K562 (cell line): ENCODE measurements around the gene ZNF485. TPM values are rescaled to one million over a fixed set of nuclear protein-coding genes. Genes with fewer than 3 reads are reported as not detected.

Source experiments
- C11orf30 ChIP-seq: fragments of 450-650 bp; IDR thresholded peaks from 2 replicates; pipeline ENCODE4 v1.6.1; 2016; ENCODE audit warnings: low read depth, mild to moderate bottlenecking
- CAMTA2 ChIP-seq: fragments of 250-450 bp; sonication (Bioruptor Pico); conservative IDR thresholded peaks from 2 replicates; pipeline ENCODE4 v1.5.1; 2022
- CBX8 ChIP-seq: fragments of 200-600 bp; sonication (generic); IDR thresholded peaks from 2 replicates; pipeline ENCODE4 v1.6.1; 2012; ENCODE audit warnings: borderline replicate concordance, mixed run types, low read depth, mild to moderate bottlenecking, moderate library complexity, mixed read lengths, low read length, control low read depth, inconsistent platforms; ENCODE audit not compliant: poor library complexity, severe bottlenecking; ENCODE audit errors: extremely low read depth
- ELF2 ChIP-seq: fragments of 250-450 bp; sonication (Bioruptor Pico); IDR thresholded peaks from 2 replicates; pipeline ENCODE4 v1.5.0; 2021; ENCODE audit warnings: mild to moderate bottlenecking
- ILF3 ChIP-seq: fragments of 450-650 bp; IDR thresholded peaks from 2 replicates; pipeline ENCODE4 v1.6.1; 2018; ENCODE audit warnings: antibody characterized with exemption, mild to moderate bottlenecking, moderate library complexity, borderline replicate concordance
- MEF2D ChIP-seq: conservative IDR thresholded peaks from 2 replicates; pipeline ENCODE4 v1.6.1; 2016; ENCODE audit warnings: low read depth, missing genetic modification characterization, missing compliant biosample characterization
- MLX ChIP-seq, 2 experiments: fragments of 450-650 bp in 1 of 2; sonication (generic) in 1 of 2; formaldehyde crosslinking; conservative IDR thresholded peaks; 2 replicates each; pipeline versions ENCODE4 v1.4.0 to v1.8.1; 2020 to 2022; ENCODE audit warnings: mild to moderate bottlenecking in 1 of 2, missing genetic modification reagents in 1 of 2
- NFATC3 ChIP-seq: fragments of 450-650 bp; IDR thresholded peaks from 2 replicates; pipeline ENCODE4 v1.6.1; 2017; ENCODE audit warnings: mild to moderate bottlenecking
- NR2F6 ChIP-seq: fragments of 450-650 bp; formaldehyde crosslinking; IDR thresholded peaks from 2 replicates; pipeline ENCODE4 v1.4.0; 2020; ENCODE audit warnings: mild to moderate bottlenecking
- PHTF2 ChIP-seq: fragments of 250-450 bp; sonication (Bioruptor Pico); IDR thresholded peaks from 2 replicates; pipeline ENCODE4 v1.5.0; 2021; ENCODE audit warnings: mild to moderate bottlenecking
- SMARCA4 ChIP-seq: fragments of 450-650 bp; IDR thresholded peaks from 2 replicates; pipeline ENCODE4 v1.6.1; 2016
- SOX6 ChIP-seq: fragments of 450-650 bp; IDR thresholded peaks from 2 replicates; pipeline ENCODE4 v1.6.1; 2014; ENCODE audit warnings: mild to moderate bottlenecking
- TOE1 ChIP-seq, 2 experiments: fragments of 450-650 bp in 1 of 2; sonication (generic) in 1 of 2; formaldehyde crosslinking in 1 of 2; IDR thresholded peaks; 2 replicates each; pipeline versions ENCODE4 v1.7.1 to v1.8.0; 2016 to 2022; ENCODE audit warnings: borderline replicate concordance in 2 of 2, mild to moderate bottlenecking in 2 of 2, antibody characterized with exemption in 1 of 2, inconsistent platforms in 1 of 2, low read depth in 1 of 2, missing genetic modification reagents in 1 of 2, moderate library complexity in 1 of 2
- ZNF217 ChIP-seq: sonication (generic); formaldehyde crosslinking; IDR thresholded peaks from 2 replicates; pipeline ENCODE4 v1.8.0; 2022; ENCODE audit warnings: mild to moderate bottlenecking, missing genetic modification reagents
- polyA plus RNA-seq, 8 experiments: library from polyadenylated mRNA; depleted of rRNA in 4 of 8; stranded (reverse) in 5 of 8; unstranded in 3 of 8; fragments of >200 nt; fragmentation: Nextera tagmentation in 2 of 8; fragmentation: Illumina TruSeq in 1 of 8; extraction: Ambion mirVana in 2 of 8; extraction: Trizol in 1 of 8; gene quantifications; 2 replicates each; pipeline versions ENCODE4 v1.2.1 to v1.2.3, GENCODE V29; 2011 to 2014; ENCODE audit warnings: inconsistent platforms in 1 of 8, missing spikeins in 1 of 8
- total RNA-seq, 7 experiments: library from RNA; depleted of rRNA in 6 of 7; stranded (reverse); fragments of >200 nt in 6 of 7; fragmentation: Illumina TruSeq in 2 of 7; extraction: Trizol in 2 of 7; gene quantifications; 2 replicates each; pipeline versions ENCODE4 v1.2.1 to v1.2.3, GENCODE V29; 2011 to 2021; ENCODE audit warnings: low replicate concordance in 1 of 7
- TF ChIP-seq, protein P1 (sequence below): fragments of 450-650 bp; IDR thresholded peaks from 2 replicates; pipeline ENCODE4 v1.6.1; 2018; ENCODE audit not compliant: partially characterized antibody

The ZNF485 gene
- total and polyA plus RNA-seq, 9 of the 15 experiments (the other 6 are each of a cell fraction or from before 2014, with no cell fraction given) = 8.0 to 18.7 (median 11.9) TPM

- TF ChIP-seq, protein P1, sequence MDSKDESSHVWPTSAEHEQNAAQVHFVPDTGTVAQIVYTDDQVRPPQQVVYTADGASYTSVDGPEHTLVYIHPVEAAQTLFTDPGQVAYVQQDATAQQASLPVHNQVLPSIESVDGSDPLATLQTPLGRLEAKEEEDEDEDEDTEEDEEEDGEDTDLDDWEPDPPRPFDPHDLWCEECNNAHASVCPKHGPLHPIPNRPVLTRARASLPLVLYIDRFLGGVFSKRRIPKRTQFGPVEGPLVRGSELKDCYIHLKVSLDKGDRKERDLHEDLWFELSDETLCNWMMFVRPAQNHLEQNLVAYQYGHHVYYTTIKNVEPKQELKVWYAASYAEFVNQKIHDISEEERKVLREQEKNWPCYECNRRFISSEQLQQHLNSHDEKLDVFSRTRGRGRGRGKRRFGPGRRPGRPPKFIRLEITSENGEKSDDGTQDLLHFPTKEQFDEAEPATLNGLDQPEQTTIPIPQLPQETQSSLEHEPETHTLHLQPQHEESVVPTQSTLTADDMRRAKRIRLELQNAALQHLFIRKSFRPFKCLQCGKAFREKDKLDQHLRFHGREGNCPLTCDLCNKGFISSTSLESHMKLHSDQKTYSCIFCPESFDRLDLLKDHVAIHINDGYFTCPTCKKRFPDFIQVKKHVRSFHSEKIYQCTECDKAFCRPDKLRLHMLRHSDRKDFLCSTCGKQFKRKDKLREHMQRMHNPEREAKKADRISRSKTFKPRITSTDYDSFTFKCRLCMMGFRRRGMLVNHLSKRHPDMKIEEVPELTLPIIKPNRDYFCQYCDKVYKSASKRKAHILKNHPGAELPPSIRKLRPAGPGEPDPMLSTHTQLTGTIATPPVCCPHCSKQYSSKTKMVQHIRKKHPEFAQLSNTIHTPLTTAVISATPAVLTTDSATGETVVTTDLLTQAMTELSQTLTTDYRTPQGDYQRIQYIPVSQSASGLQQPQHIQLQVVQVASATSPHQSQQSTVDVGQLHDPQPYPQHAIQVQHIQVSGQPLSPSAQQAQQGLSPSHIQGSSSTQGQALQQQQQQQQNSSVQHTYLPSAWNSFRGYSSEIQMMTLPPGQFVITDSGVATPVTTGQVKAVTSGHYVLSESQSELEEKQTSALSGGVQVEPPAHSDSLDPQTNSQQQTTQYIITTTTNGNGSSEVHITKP = no peak
- TF ChIP-seq NR2F6 = no peak
- peak; percentile 71 for TF ChIP-seq ELF2
- TF ChIP-seq NFATC3 = no peak
- no peak for TF ChIP-seq PHTF2 (CRISPR knock-in tag)
- no peak for TF ChIP-seq CBX8
- TF ChIP-seq ILF3 = no peak
- TF ChIP-seq SMARCA4 = no peak
- TF ChIP-seq SOX6 = no peak
- no peak for TF ChIP-seq MEF2D (tag)
- peak; percentile 87; the same call in 1 of the 2 replicates for TF ChIP-seq CAMTA2 (CRISPR knock-in tag)
- TF ChIP-seq TOE1 (IDR thresholded peaks at IDR 0.05; ENCODE audit: borderline replicate concordance) = no peak
- no peak for TF ChIP-seq TOE1 (CRISPR knock-in tag; IDR thresholded peaks at IDR 0.05; ENCODE audit: borderline replicate concordance, low read depth)
- no peak for TF ChIP-seq C11orf30
- TF ChIP-seq MLX (CRISPR knock-in tag; conservative IDR thresholded peaks at IDR 0.05) = no peak
- TF ChIP-seq ZNF217 (CRISPR knock-in tag) = no peak
Measured at GRCh38 chr10:43606323-43607198, at the start of gene ZNF485 (continued).
